Vagina (tissue), 2 donors: ENCODE data around the gene SPRYD3.

ENCODE experiments used
- POLR2A ChIP-seq, 2 donors: fragments of 450-650 bp; IDR thresholded peaks; one replicate each; pipeline ENCODE4 v1.6.1; 2017; ENCODE audit warnings: antibody characterized with exemption in 2 of 2, mild to moderate bottlenecking in 2 of 2, moderate library complexity in 2 of 2
- TF ChIP-seq, protein P1 (sequence below), 3 experiments: fragments of 450-650 bp in 2 of 3; fragments of 200-600 bp in 1 of 3; sonication (generic) in 1 of 3; IDR thresholded peaks; one replicate each; pipeline ENCODE4 v1.5.1; 2017 to 2019; ENCODE audit warnings: antibody characterized with exemption in 3 of 3, mild to moderate bottlenecking in 2 of 3, moderate library complexity in 2 of 3

DNA sequence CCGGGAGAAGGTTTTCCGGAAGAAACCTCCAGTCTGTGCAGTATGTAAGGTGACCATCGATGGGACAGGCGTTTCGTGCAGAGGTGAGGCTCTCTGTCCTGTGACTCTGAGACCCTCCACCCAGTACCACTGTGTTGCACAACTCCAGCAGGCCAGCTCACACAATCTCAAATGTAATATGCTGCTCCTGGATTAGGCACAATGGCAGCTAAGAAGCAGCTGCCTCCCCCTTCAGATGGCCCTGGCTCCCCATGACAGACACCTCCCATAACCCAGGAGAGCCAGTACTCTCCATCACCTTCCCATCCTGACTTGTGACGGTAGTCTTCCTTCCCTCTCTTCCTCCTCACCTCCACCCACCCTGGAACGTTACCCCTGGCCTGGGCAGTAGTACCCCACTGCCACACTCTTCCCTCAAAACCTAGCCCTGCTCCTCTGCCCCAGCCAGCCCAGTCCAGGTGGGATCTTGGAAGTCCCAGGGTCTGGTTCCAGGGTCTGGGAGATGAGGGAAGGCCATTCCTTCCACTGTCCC is 27.2 kb downstream of the SPRYD3 start:
- no peak for TF ChIP-seq POLR2A (IDR thresholded peaks at IDR 0.05)
- TF ChIP-seq, protein P1, sequence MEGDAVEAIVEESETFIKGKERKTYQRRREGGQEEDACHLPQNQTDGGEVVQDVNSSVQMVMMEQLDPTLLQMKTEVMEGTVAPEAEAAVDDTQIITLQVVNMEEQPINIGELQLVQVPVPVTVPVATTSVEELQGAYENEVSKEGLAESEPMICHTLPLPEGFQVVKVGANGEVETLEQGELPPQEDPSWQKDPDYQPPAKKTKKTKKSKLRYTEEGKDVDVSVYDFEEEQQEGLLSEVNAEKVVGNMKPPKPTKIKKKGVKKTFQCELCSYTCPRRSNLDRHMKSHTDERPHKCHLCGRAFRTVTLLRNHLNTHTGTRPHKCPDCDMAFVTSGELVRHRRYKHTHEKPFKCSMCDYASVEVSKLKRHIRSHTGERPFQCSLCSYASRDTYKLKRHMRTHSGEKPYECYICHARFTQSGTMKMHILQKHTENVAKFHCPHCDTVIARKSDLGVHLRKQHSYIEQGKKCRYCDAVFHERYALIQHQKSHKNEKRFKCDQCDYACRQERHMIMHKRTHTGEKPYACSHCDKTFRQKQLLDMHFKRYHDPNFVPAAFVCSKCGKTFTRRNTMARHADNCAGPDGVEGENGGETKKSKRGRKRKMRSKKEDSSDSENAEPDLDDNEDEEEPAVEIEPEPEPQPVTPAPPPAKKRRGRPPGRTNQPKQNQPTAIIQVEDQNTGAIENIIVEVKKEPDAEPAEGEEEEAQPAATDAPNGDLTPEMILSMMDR (IDR thresholded peaks at IDR 0.05), result no peak
